RPMI8226 (cell line): Measurements from ENCODE around the gene HABP2.

ENCODE experiments used
- DNase-seq: peaks from one replicate; pipeline ENCODE4 v3.0.0-alpha.2; 2015

HABP2 gene

DNA sequence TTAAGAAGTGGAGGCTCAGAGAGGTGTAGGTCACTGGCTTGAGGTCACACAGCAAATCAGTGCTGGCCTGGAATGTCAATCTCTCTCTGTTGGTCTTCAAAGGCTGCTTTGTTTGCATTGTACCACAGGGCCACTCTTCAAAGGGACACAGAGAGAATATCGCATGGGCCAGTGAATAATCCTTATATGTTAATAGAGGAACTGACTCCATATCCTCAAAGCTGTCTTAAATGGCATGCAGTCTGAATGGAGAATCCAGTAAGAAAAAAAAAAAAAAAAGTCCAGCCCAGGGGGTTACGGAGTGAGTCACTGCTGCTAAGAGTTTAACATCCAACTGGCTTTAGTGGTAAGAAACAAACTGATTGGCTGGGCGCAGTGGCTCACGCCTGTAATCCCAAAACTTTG is 56.9 kb downstream of the HABP2 start:
- no peak for DNase-seq

DNA sequence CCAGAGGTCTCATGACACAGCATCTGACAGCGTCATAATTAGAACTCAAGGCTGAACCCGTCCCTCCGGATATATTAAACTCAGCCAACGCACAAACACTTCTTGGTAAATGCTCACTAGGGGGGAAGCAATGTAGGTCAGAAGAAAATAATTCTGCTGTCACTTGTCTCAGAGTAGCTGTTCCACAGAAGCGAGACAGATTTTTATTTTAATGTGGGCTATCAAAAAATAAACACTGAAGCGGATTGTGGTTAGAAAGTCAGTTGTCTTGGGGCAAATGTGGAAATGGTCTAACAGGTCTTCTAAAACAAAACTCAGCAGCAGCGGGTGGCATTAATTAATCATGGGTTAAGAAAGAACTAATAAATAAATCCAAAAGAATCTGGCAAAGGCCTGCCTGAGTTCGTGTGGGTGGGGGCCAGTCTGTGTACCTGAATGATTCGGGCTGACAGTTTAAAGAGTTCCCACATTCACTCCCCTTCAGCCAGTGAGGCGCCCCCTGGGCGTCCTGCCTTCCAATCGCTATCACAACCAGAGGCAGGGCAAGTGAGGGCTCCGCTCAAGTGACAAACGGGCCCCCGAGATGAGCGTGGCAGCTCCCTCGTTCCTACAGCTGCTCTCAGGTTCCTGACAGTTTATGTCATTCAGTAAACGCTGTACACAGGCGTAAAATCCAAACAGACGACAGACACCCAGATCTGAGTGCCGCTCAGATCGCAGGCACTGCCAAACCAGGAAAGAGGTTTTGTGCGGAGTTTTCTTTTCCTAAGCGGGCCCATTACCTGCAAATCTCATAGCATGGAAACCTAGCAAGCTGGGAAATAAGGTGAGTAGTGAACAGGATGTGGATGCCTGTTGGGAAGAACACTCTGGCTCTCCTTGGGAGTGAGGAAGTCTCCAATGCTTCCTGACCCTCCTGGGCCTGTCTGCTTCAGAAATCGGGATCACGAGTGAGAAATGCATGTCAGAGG is 58.1 kb downstream of the HABP2 start:
- no peak for DNase-seq

DNA sequence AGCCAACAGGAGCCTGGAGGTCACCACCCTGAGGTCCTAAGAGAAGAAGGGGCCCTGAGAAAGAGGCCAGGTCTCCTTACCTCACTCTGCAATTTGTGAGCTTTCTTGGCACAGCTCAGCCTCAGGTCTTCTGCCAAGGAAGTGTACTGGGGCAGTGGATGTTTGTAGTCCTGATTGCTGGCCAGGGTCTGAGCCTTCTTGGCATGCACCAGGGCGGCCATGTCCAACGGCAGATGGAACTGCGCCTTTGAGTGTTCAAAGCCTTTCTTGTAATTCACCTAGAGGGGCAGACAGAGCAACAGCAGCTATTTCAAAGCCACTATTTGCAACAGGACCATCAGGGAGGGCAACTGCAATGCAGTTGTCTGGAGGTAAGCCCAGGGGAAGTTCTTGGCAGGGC is 59.3 kb downstream of the HABP2 start:
- DNase-seq = no peak

DNA sequence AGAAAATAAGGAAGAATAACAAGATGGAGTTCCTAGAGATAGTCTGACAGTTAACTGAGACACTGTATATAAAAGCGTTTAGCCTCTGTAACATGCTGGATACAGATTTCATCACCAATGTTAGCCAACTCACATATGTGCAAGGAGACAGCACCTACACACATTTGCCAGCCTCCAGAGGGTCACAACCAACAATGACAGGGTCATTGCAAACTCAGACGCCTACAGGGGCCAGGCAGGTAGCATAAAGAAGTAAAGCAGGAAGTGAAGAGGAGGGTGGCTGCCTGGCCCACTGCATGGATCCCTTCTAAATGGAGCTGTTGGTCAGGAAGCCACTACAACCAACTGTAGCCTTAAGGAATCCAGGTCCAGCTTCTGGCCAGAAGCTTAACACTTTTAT is 60.6 kb downstream of the HABP2 start:
- no peak for DNase-seq

DNA sequence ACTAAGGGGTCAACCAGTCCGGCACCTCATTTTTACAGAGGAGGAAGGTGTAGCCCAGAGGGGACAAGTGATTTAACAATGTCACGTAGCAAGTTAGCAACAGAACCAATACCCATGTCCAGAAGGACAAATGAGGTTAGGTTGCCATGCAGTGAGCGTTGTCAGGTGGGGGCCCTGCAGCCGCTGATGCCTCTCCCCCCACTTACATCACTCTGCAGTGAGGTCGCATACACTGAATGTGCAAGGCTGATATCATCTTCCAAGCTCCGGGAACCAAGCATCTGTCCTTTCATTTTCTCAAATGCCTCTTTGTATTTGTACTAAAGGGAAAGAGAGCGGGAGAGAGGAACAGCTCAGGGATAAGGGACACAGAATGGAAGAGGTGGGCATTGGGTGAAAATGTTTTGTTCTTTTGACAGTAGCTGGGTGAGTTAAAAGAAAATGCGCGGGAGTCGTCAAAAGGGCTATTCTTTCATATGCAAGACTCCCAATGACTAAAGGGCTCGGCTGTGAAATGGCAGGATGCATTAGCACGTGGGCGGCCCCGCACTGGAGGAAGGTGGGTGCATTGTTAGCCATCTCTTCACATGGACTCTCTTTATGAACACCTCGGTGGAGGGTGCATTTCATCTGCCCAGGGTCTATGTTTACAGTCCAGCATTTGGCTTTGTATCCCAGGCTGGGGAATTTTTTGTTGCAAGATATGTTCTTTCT is 61.3 kb downstream of the HABP2 start:
- no peak for DNase-seq

DNA sequence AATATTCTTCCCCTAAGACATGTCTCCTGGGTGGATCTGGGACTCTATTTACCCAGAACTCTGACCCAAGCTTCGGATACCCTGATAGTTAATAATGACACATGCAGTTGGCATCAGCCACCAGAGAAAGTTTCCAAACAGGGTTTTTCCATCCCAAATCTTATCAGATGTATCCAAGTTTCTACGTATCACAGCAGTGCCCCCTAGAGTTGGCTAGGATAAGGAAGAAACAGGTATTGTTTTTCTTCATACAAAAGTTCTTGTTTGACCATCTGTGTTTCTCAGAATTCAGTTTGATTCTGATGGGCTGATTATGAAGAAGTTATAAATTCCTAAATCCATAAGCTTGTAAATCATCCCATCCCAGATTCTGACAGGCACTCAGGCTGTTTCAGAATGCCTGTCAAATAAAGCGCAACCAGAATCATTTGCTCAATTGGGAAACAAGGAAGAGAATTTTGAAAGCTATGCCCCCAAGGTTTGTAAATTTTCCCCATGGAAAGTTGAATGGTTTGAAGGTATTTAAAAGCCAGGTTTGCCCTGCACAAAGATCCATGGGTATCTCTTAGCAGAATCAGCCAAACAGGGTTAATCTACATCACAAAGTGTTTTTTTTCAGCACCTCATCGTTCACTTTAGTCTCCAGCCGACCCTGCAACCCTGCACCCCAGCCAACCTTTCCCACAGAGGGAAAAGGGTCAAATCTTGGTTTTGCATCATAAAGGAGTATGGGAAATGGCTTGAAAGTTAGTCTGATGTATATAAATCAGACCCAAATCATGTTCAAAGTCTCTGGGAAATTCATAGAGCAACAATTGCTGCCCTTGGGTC is 63.6 kb downstream of the HABP2 start:
- no peak for DNase-seq

DNA sequence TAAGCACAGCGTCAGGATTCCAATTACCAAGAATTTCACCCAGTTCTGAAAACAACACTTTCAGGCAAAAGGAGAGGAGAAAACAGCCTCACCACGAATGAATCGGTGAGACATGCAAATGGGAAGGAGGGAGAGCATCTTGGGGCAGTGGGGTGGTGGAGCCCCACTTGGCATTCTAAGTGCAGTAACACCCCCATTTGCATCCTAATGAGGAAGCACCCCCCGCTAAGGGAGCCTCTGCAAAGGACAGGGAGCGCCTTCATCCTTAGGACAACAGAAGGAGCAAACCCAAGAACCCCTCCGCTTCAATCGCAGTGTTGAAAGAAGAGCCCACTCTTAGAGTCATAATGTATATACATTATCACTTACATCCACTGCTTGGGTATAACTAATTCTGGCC is 64.2 kb downstream of the HABP2 start:
- DNase-seq = no peak

DNA sequence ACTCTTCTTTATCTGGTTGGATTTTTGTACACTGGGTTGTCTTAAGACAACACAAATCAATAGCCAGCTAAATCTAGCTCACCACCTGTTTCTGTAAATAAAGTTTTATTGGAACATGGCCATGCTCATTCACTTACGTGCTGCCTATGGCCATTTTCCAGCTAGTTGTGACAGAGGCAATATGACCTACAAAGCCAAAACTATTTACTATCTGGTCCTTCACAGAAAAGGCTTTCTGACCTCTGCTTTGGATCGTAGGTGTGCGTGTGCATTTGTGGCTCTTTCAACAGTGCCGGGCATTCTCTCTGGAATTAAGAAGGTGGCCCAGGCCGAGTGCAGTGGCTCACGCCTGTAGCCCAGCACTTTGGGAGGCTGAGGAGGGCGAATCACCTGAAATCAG is 65.5 kb downstream of the HABP2 start:
- no peak for DNase-seq

DNA sequence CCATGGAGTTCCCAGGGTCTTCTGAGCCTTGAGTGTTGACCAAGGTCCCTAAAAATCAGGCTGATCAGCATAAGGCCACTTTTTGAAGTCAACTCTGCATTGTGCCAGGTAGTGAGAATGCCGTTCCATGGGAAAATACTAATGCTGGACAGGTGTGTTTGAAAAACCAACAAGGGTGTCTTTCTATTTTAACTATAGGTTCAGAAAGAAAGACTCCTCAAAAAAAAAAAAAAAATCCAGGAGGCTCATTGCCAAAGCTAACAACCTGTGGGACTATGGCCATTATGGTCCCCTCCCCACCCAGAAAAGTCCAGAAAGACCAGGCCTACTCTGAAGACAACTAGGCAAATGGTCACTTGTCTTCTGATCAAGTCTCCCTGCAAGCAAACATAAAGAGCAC is 66.5 kb downstream of the HABP2 start:
- no peak for DNase-seq

DNA sequence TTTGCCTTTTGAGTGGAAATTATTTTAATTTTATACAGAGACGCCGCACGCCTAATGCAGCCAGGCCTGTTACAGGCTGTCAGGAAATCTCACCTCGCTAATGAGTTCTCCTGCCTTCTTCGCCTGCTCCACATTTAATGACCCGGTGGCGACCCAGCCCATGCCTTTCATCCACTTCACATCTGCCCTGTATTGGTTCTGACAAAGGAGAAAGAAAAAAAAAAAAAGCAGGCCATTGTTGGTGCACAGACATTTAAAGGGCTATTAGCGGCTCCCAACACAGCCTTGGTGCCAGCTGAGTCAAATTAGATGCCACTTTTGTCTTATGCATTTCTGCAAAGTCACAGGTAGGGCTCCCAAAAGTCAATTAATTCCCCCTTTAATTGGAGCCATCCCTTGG is 67.7 kb downstream of the HABP2 start:
- DNase-seq = no peak

DNA sequence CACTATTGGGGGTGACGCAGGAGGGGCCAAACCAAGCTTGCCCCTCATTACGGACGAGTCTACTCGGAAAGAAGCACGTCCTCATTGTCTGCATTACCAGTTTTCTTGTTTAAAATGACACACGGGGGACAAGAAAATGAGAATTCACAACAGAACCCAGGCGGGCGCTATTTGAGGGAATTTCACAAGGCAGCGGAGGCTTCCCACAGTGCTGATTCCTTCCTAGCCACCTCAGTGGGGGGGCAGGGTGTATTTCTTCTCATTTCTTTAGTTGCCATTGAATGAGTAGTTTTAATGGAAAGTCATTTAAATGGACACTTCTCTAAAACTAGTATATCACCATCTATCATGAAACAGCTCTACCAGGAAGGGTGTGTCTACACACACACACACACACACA is 68.1 kb downstream of the HABP2 start:
- DNase-seq = no peak

DNA sequence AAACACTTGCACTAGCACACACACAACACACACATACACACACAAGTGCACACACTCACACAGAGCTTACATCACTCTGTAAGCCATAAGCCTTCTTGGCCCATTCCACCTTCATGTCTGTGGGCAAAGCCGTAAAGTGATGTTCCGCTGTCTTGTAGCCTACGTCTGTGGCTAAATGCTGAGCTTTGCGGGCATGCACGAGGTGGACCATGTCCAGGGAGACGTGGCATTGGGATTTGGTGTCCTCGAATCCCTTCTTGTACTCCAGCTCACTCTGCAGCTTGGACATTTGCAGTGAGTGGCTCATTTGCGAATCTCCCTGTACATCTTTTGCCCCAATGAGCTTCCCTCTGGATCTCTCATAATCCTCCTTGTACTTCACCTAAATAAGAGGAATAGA is 68.9 kb downstream of the HABP2 start:
- DNase-seq = no peak

DNA sequence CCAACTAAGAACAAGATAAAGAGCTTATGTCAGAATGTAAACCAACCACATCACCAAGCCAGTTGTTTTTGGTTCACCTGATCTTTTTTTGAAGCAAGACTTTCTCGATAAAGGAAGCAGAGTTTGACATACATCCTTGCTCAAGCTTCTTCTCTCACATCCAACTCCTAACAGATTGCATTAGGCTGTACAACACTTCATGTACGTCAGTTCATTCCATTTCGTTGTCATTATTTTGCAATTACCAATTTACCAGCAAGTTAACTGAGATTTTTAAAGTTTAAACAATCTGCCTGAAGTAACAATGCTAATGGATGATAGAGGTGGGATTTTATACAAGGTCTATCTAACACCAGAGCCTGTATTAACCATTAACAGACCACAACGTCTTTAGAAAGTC is 70.0 kb downstream of the HABP2 start:
- DNase-seq = no peak

DNA sequence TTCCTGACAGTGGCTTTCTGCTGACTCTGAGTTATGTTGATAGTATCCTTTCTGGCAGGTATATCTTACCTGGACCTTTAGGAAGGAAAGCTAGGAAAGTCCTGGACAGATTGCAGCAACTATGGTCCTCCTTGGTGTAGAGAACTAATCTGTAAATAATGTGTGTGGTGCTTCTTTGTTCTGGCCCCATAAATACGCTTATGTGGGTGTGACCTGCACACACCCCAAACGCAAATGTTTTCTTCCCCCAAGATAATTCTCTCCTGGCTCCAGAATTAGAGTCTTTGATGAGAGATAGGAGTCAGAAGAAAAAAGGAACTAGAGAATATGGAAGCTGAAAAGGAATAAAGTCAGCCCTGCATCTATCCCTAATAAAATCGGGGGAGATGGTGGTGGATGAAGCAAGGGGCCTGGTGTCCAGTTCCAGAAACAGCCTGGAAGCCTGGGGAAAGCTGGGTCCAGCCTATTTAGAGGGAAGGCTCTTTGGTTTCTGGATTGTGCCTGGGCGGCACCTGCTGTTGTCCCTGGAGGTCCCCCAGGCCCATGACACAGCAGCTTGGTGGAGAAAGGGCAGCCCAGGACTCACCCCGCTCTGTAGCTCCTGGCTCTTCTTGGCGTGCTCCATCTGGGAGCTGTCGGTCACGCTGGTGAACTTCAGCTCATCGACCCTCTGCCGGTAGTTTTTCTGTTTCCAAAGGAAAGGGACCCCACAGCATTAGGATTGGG is 72.8 kb downstream of the HABP2 start:
- DNase-seq = no peak

DNA sequence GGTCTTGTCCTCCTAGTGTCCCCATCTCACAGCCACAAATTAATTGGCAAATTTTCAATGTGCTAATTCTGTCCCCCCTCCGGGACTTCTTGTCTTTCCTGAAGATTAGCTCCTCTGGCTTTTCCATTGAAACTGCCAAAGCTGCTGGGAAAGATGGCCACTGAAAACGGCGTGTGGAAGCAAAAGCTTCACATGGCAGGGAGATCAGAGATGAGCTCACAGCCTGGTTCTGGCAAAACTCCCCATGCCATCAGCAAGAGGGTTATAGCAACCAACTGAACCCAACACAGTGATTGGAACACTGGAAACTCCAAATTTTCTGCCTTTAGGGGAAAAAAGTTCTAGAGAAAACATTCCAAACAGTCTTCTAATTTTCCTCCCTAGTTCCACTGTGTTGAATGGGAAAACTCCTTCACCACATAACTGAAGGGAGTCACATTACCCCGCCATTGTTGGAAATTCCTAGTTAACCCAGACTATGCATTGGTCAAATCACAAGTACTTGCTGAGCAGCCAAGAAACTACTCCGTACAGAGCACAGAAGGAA is 74.0 kb downstream of the HABP2 start:
- DNase-seq = no peak

DNA sequence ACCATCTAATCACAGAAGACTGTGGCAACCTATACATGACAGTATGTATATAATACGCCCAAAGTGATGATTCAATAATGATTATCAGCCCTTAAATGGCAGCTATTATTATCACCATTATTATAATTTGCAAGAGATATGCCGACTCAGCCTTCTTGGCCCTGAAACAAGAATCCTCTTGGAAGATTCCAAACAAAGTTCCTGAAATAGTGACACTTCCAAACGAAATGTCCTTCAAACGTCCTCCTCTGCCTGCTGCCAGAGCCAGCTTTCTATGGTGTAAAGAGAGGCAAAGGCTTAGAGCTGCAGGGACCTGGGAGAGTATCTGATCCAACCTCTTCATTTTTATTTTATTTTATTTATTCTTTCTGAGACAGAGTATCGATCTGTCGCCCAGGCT is 75.0 kb downstream of the HABP2 start:
- DNase-seq = no peak

DNA sequence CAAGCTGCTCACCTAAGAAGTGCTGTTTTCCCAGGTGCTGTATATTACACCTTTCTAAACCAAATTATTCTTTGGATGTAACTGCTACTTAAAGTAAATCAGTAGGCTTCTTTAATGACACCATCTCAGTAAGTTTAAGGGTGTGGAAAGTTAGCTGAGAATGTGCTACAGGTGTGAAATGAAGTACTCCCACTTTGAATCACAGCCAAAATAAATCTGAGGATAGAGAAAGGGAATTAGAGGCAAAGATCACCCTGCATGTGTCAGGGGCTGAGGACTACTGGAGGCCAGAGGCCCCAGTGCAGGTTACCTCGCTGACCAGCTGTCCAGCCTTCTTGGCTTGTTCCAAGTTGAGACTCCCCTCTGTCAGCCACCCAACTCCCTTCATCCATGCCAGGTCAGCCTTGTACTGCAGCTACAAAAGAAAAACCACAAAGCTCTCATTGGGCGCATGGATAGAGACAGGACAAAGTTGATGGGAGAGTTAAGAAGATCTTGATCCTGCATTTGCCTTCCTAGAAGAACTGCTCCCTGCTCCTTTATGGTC is 75.8 kb downstream of the HABP2 start:
- DNase-seq = no peak

DNA sequence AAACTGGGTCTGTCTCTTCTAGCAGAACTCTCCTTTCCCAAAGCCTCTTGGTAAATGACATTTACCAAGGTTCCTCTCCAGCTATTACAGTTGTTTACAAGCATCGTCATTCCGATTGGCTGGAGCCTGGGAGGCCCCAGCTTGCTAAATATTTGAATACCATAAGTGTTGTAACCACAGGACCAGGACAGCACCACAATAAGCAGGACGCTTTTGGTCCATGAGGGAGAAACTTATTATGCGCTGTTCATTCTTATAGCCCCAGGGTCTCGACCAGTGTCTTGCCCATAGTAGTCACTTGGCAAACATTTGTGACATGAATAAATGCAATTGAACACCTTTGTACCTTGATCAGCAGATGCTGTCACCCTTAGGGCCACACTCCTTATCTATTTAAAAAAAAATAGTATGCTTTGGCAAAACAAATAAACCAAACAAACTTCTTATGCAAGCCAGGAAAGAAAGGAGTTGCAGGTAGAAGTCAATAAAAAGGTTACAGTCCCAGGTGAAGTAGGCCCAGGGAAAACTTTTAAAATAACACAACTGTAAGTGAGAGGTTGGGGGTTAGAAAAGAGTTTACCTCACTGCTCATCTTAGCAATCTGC is 78.2 kb downstream of the HABP2 start:
- DNase-seq = no peak

DNA sequence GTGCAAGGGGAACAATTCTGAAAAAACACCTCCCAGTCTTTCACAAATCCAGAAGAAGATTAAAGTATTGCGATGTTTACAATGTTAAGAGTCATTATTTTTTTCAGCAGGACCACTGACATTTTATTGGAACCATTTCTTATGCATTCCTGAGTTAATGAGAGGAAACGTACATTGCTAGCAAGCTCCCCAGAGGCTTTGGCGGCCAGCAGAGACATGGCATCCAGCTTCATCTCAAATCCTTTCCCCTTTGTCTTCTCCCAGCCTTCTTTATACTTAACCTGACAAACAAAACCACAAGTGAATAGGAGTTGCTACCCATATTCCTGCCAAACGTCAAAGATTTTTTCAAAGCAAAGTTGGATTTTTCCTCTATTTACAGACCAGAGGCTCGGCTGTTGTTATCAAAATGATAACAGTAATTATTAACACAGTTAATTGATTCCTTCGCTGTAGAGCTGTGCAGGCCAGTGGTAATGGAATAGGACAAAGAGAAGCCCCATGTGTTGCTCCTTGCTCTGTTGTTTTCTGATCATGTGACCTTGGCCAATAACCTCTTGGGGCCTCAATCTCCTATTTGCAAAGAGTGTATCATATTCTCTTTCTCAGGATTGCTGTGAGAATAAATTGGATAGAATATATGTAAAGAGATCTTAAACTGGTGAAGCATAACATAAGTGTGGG is 79.0 kb downstream of the HABP2 start:
- DNase-seq = no peak
